Measurements from ENCODE around the gene TRAPPC2L. TPM values are rescaled to one million over a fixed set of nuclear protein-coding genes. Genes with fewer than 3 reads are reported as not detected.

The TRAPPC2L gene
- total RNA-seq, 1 experiment from 2014 or later, result 101 TPM

DNA sequence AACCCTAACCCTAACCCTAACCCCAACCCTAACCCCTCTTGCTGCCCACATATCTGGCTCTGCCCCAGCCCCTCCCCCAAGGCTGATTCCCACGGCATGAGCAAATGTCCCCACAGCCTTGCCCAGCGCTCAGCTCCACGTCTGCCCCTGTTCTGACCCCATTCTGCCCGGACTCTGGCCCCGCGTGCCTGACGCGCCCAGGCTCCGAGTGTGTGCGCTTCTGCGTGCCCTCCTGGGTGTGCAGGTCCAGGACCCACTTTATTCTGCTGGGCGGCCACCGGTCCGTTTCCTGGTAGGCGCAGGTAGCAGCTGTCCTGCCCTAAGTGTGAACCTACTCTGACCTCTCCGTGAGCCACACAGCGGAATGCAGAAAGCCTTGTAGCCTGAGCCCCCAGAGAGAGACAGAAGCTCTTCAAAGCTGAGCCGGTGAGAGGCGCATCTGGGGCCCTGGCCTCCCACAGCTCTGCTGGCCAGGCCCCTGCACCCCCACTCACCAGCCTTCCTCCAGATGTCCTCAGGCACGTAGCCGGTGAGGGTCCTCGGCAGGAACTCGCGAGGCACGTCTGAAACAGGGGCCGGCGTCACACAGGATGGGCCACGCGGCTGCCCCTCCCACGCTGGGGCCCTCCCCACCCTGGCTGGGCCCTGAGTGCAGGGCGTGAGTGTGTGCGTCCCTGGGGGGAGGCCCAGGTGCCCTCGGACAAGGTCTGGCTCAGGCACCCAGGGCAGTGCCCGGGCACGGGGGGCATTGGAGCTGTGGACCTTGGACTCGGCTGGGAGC, 23.5 kb downstream of the TRAPPC2L start:
- no peaks in the 10 kb centered on the region; the same call in 1 of the 2 replicates for H4K20me1 ChIP-seq (ENCODE audit: insufficient read depth)
- H3F3A ChIP-seq (ENCODE audit: insufficient read depth, low read depth), result peaks cover 5% of the 10 kb centered on the region; the same call in 1 of the 2 replicates
- H3K4me1 ChIP-seq (replicated peaks; ENCODE audit: insufficient read depth), result no peaks in the 10 kb centered on the region
- H3K4me2 ChIP-seq, result no peak overlapping the region
- ChIA-PET POLR2A (ENCODE audit: unreplicated experiment) (no interaction called here), CTCF (no interaction called here)
- no peaks in the 10 kb centered on the region for H3K9me3 ChIP-seq (ENCODE audit: insufficient read depth, low read depth)
- DNase-seq, result no peak
- peaks cover 52% of the 10 kb centered on the region for H3K27me3 ChIP-seq (ENCODE audit: insufficient read depth, low read depth)
- no peaks in the 10 kb centered on the region for H3K36me3 ChIP-seq (ENCODE audit: low read depth)
- intact Hi-C loops (cut with micrococcal nuclease; ENCODE audit: unreplicated experiment), result no loop called here
- no peak overlapping the region for H3K27ac ChIP-seq
- BruUV-seq (replicated peaks), result no TSS peak
- H3K4me3 ChIP-seq, result no peak overlapping the region
- no peak overlapping the region for H2AFZ ChIP-seq
- no peaks in the 10 kb centered on the region for H3K9me2 ChIP-seq (ENCODE audit: insufficient read depth)
- H3K79me2 ChIP-seq (ENCODE audit: low read depth), result no peaks in the 10 kb centered on the region
- TF ChIP-seq, protein P1, sequence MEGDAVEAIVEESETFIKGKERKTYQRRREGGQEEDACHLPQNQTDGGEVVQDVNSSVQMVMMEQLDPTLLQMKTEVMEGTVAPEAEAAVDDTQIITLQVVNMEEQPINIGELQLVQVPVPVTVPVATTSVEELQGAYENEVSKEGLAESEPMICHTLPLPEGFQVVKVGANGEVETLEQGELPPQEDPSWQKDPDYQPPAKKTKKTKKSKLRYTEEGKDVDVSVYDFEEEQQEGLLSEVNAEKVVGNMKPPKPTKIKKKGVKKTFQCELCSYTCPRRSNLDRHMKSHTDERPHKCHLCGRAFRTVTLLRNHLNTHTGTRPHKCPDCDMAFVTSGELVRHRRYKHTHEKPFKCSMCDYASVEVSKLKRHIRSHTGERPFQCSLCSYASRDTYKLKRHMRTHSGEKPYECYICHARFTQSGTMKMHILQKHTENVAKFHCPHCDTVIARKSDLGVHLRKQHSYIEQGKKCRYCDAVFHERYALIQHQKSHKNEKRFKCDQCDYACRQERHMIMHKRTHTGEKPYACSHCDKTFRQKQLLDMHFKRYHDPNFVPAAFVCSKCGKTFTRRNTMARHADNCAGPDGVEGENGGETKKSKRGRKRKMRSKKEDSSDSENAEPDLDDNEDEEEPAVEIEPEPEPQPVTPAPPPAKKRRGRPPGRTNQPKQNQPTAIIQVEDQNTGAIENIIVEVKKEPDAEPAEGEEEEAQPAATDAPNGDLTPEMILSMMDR (conservative IDR thresholded peaks at IDR 0.05), result no peak
- TF ChIP-seq EZH2 (IDR thresholded peaks at IDR 0.05; ENCODE audit: low read depth), result no peak

GRCh38 chr16:88881007-88881615, 24.2 kb downstream of the TRAPPC2L start:
- H3K36me3 ChIP-seq (ENCODE audit: low read depth), result no peaks in the 10 kb centered on the region
- H3K4me3 ChIP-seq, result no peak overlapping the region; the same call in 1 of the 2 replicates
- no peak overlapping the region for H3K27ac ChIP-seq
- no peak for DNase-seq
- no peaks in the 10 kb centered on the region for H3K79me2 ChIP-seq (ENCODE audit: low read depth)
- H3K4me1 ChIP-seq (replicated peaks; ENCODE audit: insufficient read depth), result no peaks in the 10 kb centered on the region
- H3K4me2 ChIP-seq, result peak overlapping the region; percentile 31; the same call in 1 of the 2 replicates
- intact Hi-C loops (cut with micrococcal nuclease; ENCODE audit: unreplicated experiment), result no loop called here
- POLR2A ChIA-PET (ENCODE audit: unreplicated experiment), result no interaction called here
- TF ChIP-seq, protein P1 (conservative IDR thresholded peaks at IDR 0.05), result no peak
- no peak for TF ChIP-seq EZH2 (IDR thresholded peaks at IDR 0.05; ENCODE audit: low read depth)
- CTCF ChIA-PET, result no interaction called here
- no TSS peak for BruUV-seq (replicated peaks)
- no peak overlapping the region for H2AFZ ChIP-seq
- H3F3A ChIP-seq (ENCODE audit: insufficient read depth, low read depth), result peaks cover 5% of the 10 kb centered on the region; the same call in 1 of the 2 replicates
- H4K20me1 ChIP-seq (ENCODE audit: insufficient read depth), result no peaks in the 10 kb centered on the region; the same call in 1 of the 2 replicates
- H3K9me2 ChIP-seq (ENCODE audit: insufficient read depth), result no peaks in the 10 kb centered on the region
- peaks cover 45% of the 10 kb centered on the region for H3K27me3 ChIP-seq (ENCODE audit: insufficient read depth, low read depth)
- H3K9me3 ChIP-seq (ENCODE audit: insufficient read depth, low read depth), result no peaks in the 10 kb centered on the region

DNA sequence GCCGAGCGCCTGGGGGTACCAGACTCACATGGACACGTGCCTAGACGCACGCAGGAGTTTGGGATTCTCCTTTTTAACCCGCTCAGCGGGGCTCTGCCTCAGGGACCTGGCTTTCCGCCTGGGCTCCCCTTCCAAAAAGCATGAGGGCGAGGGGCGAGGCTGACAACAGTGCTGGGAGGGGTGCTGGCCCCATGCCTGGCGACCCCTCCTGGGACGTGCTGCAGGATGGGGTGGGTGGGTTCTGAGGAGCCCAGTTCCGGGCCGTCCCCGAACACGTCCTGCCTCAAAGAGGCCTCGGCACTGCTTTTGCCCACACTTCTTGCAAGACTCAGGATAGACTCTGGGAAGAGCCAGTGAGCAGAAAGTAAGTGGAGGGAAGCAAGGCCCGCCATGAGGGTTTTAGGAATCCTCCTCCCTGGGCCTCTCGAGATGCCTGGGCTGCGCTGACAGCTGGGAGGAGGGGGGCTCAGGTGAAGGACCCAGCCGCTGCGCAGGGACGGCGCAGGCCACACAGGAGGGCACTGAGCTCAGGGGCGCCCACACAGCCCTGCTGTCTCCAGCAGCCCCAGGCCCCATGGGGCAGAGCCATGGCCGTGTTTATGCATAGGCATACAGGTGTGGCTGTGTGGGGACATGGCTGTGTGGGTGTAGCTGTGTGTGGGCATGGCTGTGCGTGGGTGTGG, 24.9 kb downstream of the TRAPPC2L start:
- POLR2A ChIA-PET (ENCODE audit: unreplicated experiment), result interaction anchor here (0.6 kb wide), 1 partner anchor 45 kb away, joined by 6 read pairs; no protein-coding TSS in a partner anchor
- DNase-seq, result no peak
- no peak for TF ChIP-seq EZH2 (IDR thresholded peaks at IDR 0.05; ENCODE audit: low read depth)
- TF ChIP-seq, protein P1 (conservative IDR thresholded peaks at IDR 0.05), result no peak
- Histone ChIP-seq H3K9me3 (ENCODE audit: insufficient read depth, low read depth) (no peaks in the 10 kb centered on the region), H3F3A (ENCODE audit: insufficient read depth, low read depth) (peaks cover 5% of the 10 kb centered on the region; the same call in 1 of the 2 replicates), H2AFZ (no peak overlapping the region), H3K27me3 (ENCODE audit: insufficient read depth, low read depth) (peaks cover 38% of the 10 kb centered on the region), H3K79me2 (ENCODE audit: low read depth) (no peaks in the 10 kb centered on the region), H3K27ac (no peak overlapping the region), H3K4me3 (no peak overlapping the region), H3K9me2 (ENCODE audit: insufficient read depth) (no peaks in the 10 kb centered on the region), H3K36me3 (ENCODE audit: low read depth) (no peaks in the 10 kb centered on the region), H3K4me2 (no peak overlapping the region), H4K20me1 (ENCODE audit: insufficient read depth) (no peaks in the 10 kb centered on the region; the same call in 1 of the 2 replicates), H3K4me1 (replicated peaks; ENCODE audit: insufficient read depth) (no peaks in the 10 kb centered on the region)
- intact Hi-C loops (cut with micrococcal nuclease; ENCODE audit: unreplicated experiment), result no loop called here
- BruUV-seq (replicated peaks), result no TSS peak
- CTCF ChIA-PET, result no interaction called here
